ENCODE data around the gene FGF14.

Gene FGF14

GRCh38 chr13:102192858-102193257 is 209.0 kb downstream of the FGF14 start:
- H3K27me3 Mint-ChIP-seq (ENCODE audit: low read depth) = no peaks in the 10 kb centered on the region
- H3K36me3 Mint-ChIP-seq (ENCODE audit: low read depth) = no peaks in the 10 kb centered on the region
- H3K4me1 Mint-ChIP-seq (ENCODE audit: low read depth) = peaks cover 1% of the 10 kb centered on the region
- H3K4me3 Mint-ChIP-seq = no peak overlapping the region
- H3K9me3 Mint-ChIP-seq = no peaks in the 10 kb centered on the region
- H3K27ac Mint-ChIP-seq = no peak overlapping the region

GRCh38 chr13:102191951-102192502 is 209.8 kb downstream of the FGF14 start:
- H3K4me3 Mint-ChIP-seq = no peak overlapping the region
- H3K27ac Mint-ChIP-seq = no peak overlapping the region
- H3K27me3 Mint-ChIP-seq (ENCODE audit: low read depth) = no peaks in the 10 kb centered on the region
- no peaks in the 10 kb centered on the region for H3K9me3 Mint-ChIP-seq
- no peaks in the 10 kb centered on the region for H3K36me3 Mint-ChIP-seq (ENCODE audit: low read depth)
- peaks cover 1% of the 10 kb centered on the region for H3K4me1 Mint-ChIP-seq (ENCODE audit: low read depth)

GRCh38 chr13:102190930-102191329 is 210.9 kb downstream of the FGF14 start:
- Mint-ChIP-seq H3K27me3 (ENCODE audit: low read depth) (no peaks in the 10 kb centered on the region), H3K4me3 (no peak overlapping the region), H3K27ac (no peak overlapping the region), H3K4me1 (ENCODE audit: low read depth) (peaks cover 1% of the 10 kb centered on the region), H3K9me3 (no peaks in the 10 kb centered on the region), H3K36me3 (ENCODE audit: low read depth) (no peaks in the 10 kb centered on the region)

- H3K4me3 Mint-ChIP-seq = no peak overlapping the region
- no peaks in the 10 kb centered on the region for H3K27me3 Mint-ChIP-seq (ENCODE audit: low read depth)
- H3K27ac Mint-ChIP-seq = no peak overlapping the region
- H3K9me3 Mint-ChIP-seq = no peaks in the 10 kb centered on the region
- H3K36me3 Mint-ChIP-seq (ENCODE audit: low read depth) = no peaks in the 10 kb centered on the region
- no peaks in the 10 kb centered on the region for H3K4me1 Mint-ChIP-seq (ENCODE audit: low read depth)
Measured at GRCh38 chr13:102187313-102187712, 214.5 kb downstream of the FGF14 start.

GRCh38 chr13:102185375-102185984 is 216.4 kb downstream of the FGF14 start:
- H3K36me3 Mint-ChIP-seq (ENCODE audit: low read depth) = no peaks in the 10 kb centered on the region
- H3K9me3 Mint-ChIP-seq = no peaks in the 10 kb centered on the region
- H3K27ac Mint-ChIP-seq = no peak overlapping the region
- no peaks in the 10 kb centered on the region for H3K4me1 Mint-ChIP-seq (ENCODE audit: low read depth)
- H3K4me3 Mint-ChIP-seq = no peak overlapping the region
- no peaks in the 10 kb centered on the region for H3K27me3 Mint-ChIP-seq (ENCODE audit: low read depth)

- no peaks in the 10 kb centered on the region for H3K4me1 Mint-ChIP-seq (ENCODE audit: low read depth)
- H3K4me3 Mint-ChIP-seq = no peak overlapping the region
- H3K9me3 Mint-ChIP-seq = no peaks in the 10 kb centered on the region
- H3K27ac Mint-ChIP-seq = no peak overlapping the region
- no peaks in the 10 kb centered on the region for H3K36me3 Mint-ChIP-seq (ENCODE audit: low read depth)
- H3K27me3 Mint-ChIP-seq (ENCODE audit: low read depth) = no peaks in the 10 kb centered on the region
Measured at GRCh38 chr13:102183509-102184182, 218.2 kb downstream of the FGF14 start.

- H3K4me1 Mint-ChIP-seq (ENCODE audit: low read depth) = no peaks in the 10 kb centered on the region
- no peaks in the 10 kb centered on the region for H3K9me3 Mint-ChIP-seq
- no peak overlapping the region for H3K27ac Mint-ChIP-seq
- no peaks in the 10 kb centered on the region for H3K36me3 Mint-ChIP-seq (ENCODE audit: low read depth)
- no peaks in the 10 kb centered on the region for H3K27me3 Mint-ChIP-seq (ENCODE audit: low read depth)
- H3K4me3 Mint-ChIP-seq = no peak overlapping the region
Measured at GRCh38 chr13:102182170-102182569, 219.7 kb downstream of the FGF14 start.

GRCh38 chr13:102177431-102177830 is 224.4 kb downstream of the FGF14 start:
- H3K27ac Mint-ChIP-seq = no peak overlapping the region

GRCh38 chr13:102176846-102177245 is 225.0 kb downstream of the FGF14 start:
- Mint-ChIP-seq H3K27ac (no peak overlapping the region), H3K36me3 (ENCODE audit: low read depth) (no peaks in the 10 kb centered on the region), H3K27me3 (ENCODE audit: low read depth) (no peaks in the 10 kb centered on the region), H3K4me3 (no peak overlapping the region), H3K9me3 (no peaks in the 10 kb centered on the region), H3K4me1 (ENCODE audit: low read depth) (no peaks in the 10 kb centered on the region)

More at GRCh38 chr13:102177431-102177830, 224.4 kb downstream of the FGF14 start:
- Mint-ChIP-seq H3K27me3 (ENCODE audit: low read depth) (no peaks in the 10 kb centered on the region), H3K4me1 (ENCODE audit: low read depth) (no peaks in the 10 kb centered on the region), H3K36me3 (ENCODE audit: low read depth) (no peaks in the 10 kb centered on the region), H3K4me3 (no peak overlapping the region), H3K9me3 (no peaks in the 10 kb centered on the region)

- H3K27me3 Mint-ChIP-seq (ENCODE audit: low read depth) = no peaks in the 10 kb centered on the region
- no peaks in the 10 kb centered on the region for H3K4me1 Mint-ChIP-seq (ENCODE audit: low read depth)
- H3K4me3 Mint-ChIP-seq = no peak overlapping the region
- no peaks in the 10 kb centered on the region for H3K9me3 Mint-ChIP-seq
- H3K36me3 Mint-ChIP-seq (ENCODE audit: low read depth) = no peaks in the 10 kb centered on the region
- H3K27ac Mint-ChIP-seq = no peak overlapping the region
Measured at GRCh38 chr13:102172406-102172805, 229.4 kb downstream of the FGF14 start.

- Mint-ChIP-seq H3K27me3 (ENCODE audit: low read depth) (no peaks in the 10 kb centered on the region), H3K27ac (no peak overlapping the region), H3K4me1 (ENCODE audit: low read depth) (no peaks in the 10 kb centered on the region), H3K4me3 (no peak overlapping the region), H3K9me3 (no peaks in the 10 kb centered on the region), H3K36me3 (ENCODE audit: low read depth) (no peaks in the 10 kb centered on the region)
Measured at GRCh38 chr13:102170305-102170704, 231.5 kb downstream of the FGF14 start.

GRCh38 chr13:102169471-102170015 is 232.3 kb downstream of the FGF14 start:
- no peak overlapping the region for H3K4me3 Mint-ChIP-seq
- H3K9me3 Mint-ChIP-seq = no peaks in the 10 kb centered on the region
- no peaks in the 10 kb centered on the region for H3K27me3 Mint-ChIP-seq (ENCODE audit: low read depth)
- no peaks in the 10 kb centered on the region for H3K36me3 Mint-ChIP-seq (ENCODE audit: low read depth)
- no peak overlapping the region for H3K27ac Mint-ChIP-seq
- H3K4me1 Mint-ChIP-seq (ENCODE audit: low read depth) = no peaks in the 10 kb centered on the region

- Mint-ChIP-seq H3K4me3 (no peak overlapping the region), H3K9me3 (no peaks in the 10 kb centered on the region), H3K36me3 (ENCODE audit: low read depth) (no peaks in the 10 kb centered on the region), H3K27ac (no peak overlapping the region), H3K27me3 (ENCODE audit: low read depth) (no peaks in the 10 kb centered on the region), H3K4me1 (ENCODE audit: low read depth) (no peaks in the 10 kb centered on the region)
Measured at GRCh38 chr13:102152790-102153189, 249.1 kb downstream of the FGF14 start.

GRCh38 chr13:102147353-102147752 is 254.5 kb downstream of the FGF14 start:
- Mint-ChIP-seq H3K36me3 (ENCODE audit: low read depth) (no peaks in the 10 kb centered on the region), H3K27ac (no peak overlapping the region), H3K4me1 (ENCODE audit: low read depth) (no peaks in the 10 kb centered on the region), H3K9me3 (no peaks in the 10 kb centered on the region), H3K27me3 (ENCODE audit: low read depth) (no peaks in the 10 kb centered on the region), H3K4me3 (no peak overlapping the region)

- Mint-ChIP-seq H3K4me3 (no peak overlapping the region), H3K27me3 (ENCODE audit: low read depth) (no peaks in the 10 kb centered on the region), H3K9me3 (no peaks in the 10 kb centered on the region), H3K36me3 (ENCODE audit: low read depth) (no peaks in the 10 kb centered on the region), H3K4me1 (ENCODE audit: low read depth) (no peaks in the 10 kb centered on the region), H3K27ac (no peak overlapping the region)
Measured at GRCh38 chr13:102145750-102146149, 256.1 kb downstream of the FGF14 start.
